Left cardiac atrium (tissue), 4 donors: ENCODE data around the gene SPTLC3. TPM values are rescaled to one million over a fixed set of nuclear protein-coding genes. Genes with fewer than 3 reads are reported as not detected.

Source experiments
- ATAC-seq, 2 donors: fragments of 200-7000 bp; cut with Tn5 transposase; one replicate each; pipeline ENCODE4 v1.9.1; 2020; ENCODE audit warnings: mild to moderate bottlenecking in 2 of 2, moderate library complexity in 2 of 2
- DNase-seq: peaks from one replicate; pipeline ENCODE4 v3.0.0-alpha.2; 2020
- intact Hi-C, 2 donors: fragments of 100-400 bp; cut with DNase I; formaldehyde crosslinking; loops; one replicate each; pipeline versions ENCODE4 v1.14.1 to v1.15.1; 2022 to 2023
- total RNA-seq, 2 donors: library from RNA; stranded (reverse); fragmentation: NEBNext Ultra II Directional; extraction: Animal tissue kit (Norgen Biotek cat#: 25700); gene quantifications; one replicate each; pipeline ENCODE4 v1.2.1, GENCODE V29; 2021
- donor health status: DM: no; HTN: yes; CAD: no.
- donor health status: DM: no; HTN: yes; CAD: no; lungs with severe emphysema.
- donor health status: DM: yes; HTN: yes; CAD: no.
- donor health status: Dilated cardiomyopathy.

The SPTLC3 gene
- total RNA-seq, 2 donors from 2014 or later: 6.8 to 8.1 TPM

- intact Hi-C loops: no loop called here
- DNase-seq: no peak
- no peak for ATAC-seq
Measured at GRCh38 chr20:13113731-13114130, 105.0 kb downstream of the SPTLC3 start.

- intact Hi-C loops: loop anchor here in 1 of 2 donors (5.0 kb wide), 2 partner anchors 145 to 430 kb away; no protein-coding TSS in a partner anchor
- no peak for DNase-seq
- ATAC-seq: no peak
Measured at GRCh38 chr20:13117200-13117599, 108.4 kb downstream of the SPTLC3 start.

- DNase-seq: no peak
- ATAC-seq: peak in 1 of 2 donors; percentile 44
- intact Hi-C loops: loop anchor here in 1 of 2 donors (2.0 to 5.0 kb wide), 3 partner anchors 144 to 429 kb away; no protein-coding TSS in a partner anchor
Measured at GRCh38 chr20:13118676-13119075, 109.9 kb downstream of the SPTLC3 start.

- DNase-seq: no peak
- ATAC-seq: peak; percentile 79 to 91
- intact Hi-C loops: loop anchor here in 1 of 2 donors (2.0 to 5.0 kb wide), 3 partner anchors 143 to 428 kb away; no protein-coding TSS in a partner anchor
Measured at GRCh38 chr20:13119583-13119982, 110.8 kb downstream of the SPTLC3 start.

- ATAC-seq: no peak
- DNase-seq: no peak
- intact Hi-C loops: loop anchor here (10.0 kb wide), 2 partner anchors 184 to 654 kb away; no protein-coding TSS in a partner anchor
Measured at GRCh38 chr20:13120471-13120870, 111.7 kb downstream of the SPTLC3 start.

- no peak for DNase-seq
- intact Hi-C loops: loop anchor here (10.0 kb wide), 2 partner anchors 183 to 653 kb away; no protein-coding TSS in a partner anchor
- ATAC-seq: no peak
Measured at GRCh38 chr20:13121840-13122515, 113.2 kb downstream of the SPTLC3 start.

GRCh38 chr20:13125486-13125885 is 116.7 kb downstream of the SPTLC3 start:
- no peak for ATAC-seq
- DNase-seq: no peak
- intact Hi-C loops: loop anchor here (10.0 kb wide), 2 partner anchors 179 to 649 kb away; no protein-coding TSS in a partner anchor

DNA sequence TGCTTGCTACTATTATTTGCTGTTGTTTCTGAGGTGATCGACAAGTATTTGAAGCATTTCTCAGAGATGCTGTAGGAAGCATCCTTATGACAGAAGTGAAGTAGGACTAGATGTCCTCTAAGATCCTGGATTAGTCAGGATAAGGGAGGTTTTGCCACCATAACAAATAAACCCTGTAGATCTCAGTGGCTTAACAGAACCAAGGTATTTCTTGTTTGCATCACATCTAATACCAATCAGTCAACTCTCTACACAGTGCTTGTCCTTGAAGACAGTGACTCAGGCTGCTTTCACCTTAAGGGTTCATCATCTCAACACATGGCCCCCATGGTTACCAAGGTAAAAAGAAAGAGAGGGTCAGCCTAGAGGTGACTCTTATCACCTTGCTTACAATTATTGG is 119.4 kb downstream of the SPTLC3 start:
- DNase-seq: no peak
- no peak for ATAC-seq
- intact Hi-C loops: loop anchor here (10.0 kb wide), 2 partner anchors 177 to 647 kb away; no protein-coding TSS in a partner anchor

DNA sequence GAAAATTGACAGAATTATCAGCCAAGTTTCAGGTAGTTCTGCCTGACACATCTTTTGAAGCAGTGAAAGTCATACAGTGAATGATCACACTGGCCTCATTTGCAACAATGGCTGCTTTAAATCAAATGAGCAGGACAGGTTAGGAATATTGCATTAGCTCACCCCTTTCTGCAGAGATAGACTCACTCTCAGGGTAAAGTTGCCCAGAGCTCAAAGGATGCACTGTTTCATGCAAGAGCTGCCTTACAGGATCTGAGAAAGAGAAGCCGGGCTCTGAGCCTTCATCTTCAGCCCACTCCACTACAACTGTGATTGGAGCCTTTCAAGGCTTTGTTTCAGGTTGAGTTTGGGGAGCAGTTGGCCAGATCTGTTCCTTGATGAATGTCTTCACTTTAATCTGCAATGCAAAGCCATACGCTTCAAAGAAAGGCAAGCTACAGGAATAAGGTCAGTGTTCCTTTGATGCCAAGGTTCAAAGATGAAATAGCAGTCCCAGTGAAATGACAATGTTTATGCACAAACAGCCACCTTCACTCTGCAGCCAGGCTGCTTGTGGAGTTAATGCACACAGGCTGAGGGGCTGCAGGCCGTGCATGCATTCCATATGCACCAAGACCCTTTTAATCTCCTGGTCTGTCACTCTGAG is 121.4 kb downstream of the SPTLC3 start:
- ATAC-seq: no peak
- no peak for DNase-seq
- intact Hi-C loops: no loop called here

GRCh38 chr20:13130707-13131103 is 121.9 kb downstream of the SPTLC3 start:
- DNase-seq: no peak
- no peak for ATAC-seq
- intact Hi-C loops: no loop called here

DNA sequence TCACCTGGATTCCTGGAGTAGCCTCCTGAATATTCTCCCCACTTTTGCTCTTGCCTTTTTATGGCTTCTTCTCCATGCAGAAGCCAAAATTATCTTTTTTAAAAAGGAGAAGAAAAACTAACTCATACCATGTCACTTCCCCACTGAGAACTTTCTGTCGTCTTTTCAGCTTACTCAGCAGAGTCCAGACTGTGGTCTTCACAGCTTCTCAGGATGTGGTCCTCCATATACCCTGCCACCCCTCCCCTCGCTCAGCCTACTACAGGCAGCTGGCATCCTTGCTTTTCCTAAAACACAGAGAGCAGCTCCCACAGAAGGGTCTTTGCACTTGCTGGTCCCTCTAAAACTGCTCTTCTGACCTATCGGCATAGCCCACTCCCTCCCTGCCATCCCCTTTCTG is 122.9 kb downstream of the SPTLC3 start:
- DNase-seq (no peak), ATAC-seq (peak in 1 of 2 donors; percentile 25)
- intact Hi-C loops: no loop called here

DNA sequence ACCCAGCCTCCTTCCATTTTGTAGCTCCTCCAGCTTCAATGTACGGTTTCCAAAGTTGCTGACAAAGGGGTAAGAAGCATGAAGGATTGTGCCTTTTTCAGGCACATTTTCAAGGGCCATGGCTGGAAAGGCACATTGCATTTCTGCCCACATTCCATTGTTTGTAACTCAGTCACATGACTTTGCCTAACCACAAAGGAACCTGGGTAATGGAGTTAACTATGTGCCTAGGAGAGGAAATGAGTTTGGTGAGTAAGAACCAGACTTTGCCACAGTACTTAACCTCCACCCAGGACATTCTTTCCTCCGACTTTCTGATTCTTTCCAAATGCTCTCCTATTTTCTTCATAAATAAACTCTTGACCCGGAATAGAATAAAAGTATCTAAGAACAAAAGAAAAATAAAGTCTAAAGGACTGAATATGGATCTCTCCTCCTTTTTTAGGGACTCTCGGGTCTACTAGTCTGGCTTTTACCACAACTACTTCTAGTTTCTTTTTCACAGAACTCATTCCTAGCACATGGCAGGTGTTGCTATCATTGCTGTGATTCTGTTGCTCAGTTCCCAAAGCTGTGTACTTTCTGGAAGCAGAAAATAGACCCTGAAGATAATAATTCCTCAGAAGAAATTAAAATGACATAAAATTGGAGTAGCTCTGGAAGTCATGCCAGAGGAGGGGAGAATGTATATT is 130.8 kb downstream of the SPTLC3 start:
- no peak for ATAC-seq
- intact Hi-C loops: no loop called here
- DNase-seq: no peak

DNA sequence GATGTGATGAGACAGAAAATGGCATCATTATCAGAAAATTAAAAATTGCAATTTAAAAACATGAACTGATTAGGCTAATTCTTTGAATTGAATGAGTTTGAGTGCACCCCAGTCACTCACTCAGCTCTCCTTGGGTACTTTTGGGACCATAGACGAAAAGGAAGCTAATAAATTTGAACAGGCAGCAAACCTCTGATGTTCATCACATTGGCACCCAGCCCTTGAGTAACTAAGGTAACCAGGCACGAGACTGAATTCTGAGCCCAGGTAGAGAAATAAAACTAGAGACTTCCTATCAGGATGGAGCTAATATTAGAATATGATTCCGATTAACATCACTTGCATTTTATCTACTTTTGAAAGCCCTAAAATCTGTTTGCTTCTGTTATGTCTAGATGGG is 131.4 kb downstream of the SPTLC3 start:
- DNase-seq: no peak
- intact Hi-C loops: no loop called here
- ATAC-seq: no peak

DNA sequence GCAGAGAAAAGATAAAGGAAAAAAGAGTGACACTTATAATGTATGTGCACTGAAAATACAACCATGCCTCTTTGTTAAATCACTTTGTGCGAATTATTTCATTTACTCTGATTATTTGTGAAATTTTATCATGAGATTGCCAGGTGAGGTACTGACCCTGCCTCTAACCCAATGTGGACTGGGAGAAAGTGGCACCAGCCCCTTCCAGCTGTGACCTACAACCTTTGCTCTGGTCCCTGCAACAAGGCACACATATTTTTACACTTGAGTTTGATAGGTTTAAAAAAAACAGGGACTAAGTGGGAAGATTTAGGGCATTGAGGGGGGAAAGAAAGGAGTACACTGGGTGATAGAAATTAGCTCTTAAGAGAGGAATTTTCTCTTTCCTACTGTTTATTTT is 132.0 kb downstream of the SPTLC3 start:
- ATAC-seq: no peak
- intact Hi-C loops: no loop called here
- no peak for DNase-seq

GRCh38 chr20:13141546-13141945 is 132.8 kb downstream of the SPTLC3 start:
- ATAC-seq: no peak
- intact Hi-C loops: no loop called here

GRCh38 chr20:13142143-13142542 is 133.4 kb downstream of the SPTLC3 start:
- ATAC-seq (no peak), DNase-seq (no peak)
- intact Hi-C loops: no loop called here

More at GRCh38 chr20:13141546-13141945, 132.8 kb downstream of the SPTLC3 start:
- no peak for DNase-seq

DNA sequence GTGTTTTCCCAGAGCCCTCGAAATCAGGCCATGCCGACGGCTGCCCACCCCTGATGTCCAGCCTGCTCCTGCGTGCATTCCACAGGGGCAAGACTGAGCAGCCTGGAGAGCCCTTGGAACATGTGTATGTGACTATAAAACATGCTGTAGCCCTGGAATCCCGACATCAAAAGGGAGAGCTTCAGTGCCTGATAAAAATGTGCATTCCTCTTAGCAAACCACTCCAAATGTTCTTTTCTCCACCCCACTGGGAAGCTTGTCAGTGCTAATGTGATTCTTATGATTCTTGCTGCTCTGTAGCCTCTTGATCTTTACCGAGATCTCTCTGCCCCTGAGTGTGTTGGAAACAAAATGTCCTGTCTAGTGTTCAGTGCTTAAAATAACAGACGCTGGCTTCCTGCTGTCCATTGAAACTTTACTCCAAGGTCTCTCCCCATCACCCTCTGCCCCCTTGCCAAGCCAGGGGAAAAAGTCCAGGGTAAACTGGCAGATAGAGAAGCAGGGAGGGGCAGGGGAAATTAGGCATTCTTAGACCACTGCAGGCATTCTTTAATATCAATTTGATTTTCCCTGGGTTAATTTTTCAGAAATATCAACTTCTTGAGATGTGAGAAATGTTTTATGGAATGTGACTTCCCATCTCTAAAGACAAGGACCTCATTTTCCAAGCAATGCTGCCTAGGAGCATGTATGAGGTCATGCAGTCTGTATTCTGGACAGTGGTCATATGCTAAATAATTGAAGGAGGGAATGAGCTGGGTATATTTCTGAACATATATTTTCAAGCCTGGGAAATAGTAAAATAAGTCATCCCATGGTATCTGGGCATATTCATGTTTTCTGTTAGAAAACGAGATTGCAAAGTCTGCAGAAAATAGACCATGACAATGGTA is 138.5 kb downstream of the SPTLC3 start:
- intact Hi-C loops: no loop called here
- no peak for DNase-seq
- peak; percentile 71 to 84 for ATAC-seq

- ATAC-seq (no peak), DNase-seq (no peak)
- intact Hi-C loops: no loop called here
Measured at GRCh38 chr20:13147971-13148370, 139.2 kb downstream of the SPTLC3 start.

DNA sequence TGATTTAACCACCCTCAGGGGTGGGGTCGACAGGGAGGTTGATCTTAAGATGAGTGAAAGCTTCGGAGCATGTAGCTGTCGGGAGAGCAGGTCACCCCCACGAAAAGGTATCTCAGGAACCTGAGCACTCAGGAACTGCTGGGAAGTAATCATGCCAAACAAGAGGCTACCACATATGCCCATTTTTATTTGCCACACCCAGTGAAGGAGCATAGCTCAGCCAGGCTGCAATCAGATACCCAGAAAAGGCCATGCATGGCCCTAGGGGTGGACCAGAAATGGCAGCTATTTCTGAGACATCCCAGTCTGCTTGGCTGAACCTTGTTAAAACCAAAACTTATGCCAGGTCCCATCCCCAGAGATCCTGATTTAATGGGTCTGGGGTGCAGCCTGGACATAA is 139.6 kb downstream of the SPTLC3 start:
- no peak for ATAC-seq
- no peak for DNase-seq
- intact Hi-C loops: no loop called here
